Endothelial cell of umbilical vein (primary cell): Measurements from ENCODE around the gene CHST11.

ENCODE experiments used
- CTCF ChIP-seq, 2 donors: IDR thresholded peaks; 1 replicate in 1 of 2; 2 replicates in 1 of 2; pipeline ENCODE4 v1.5.1; 2011; ENCODE audit warnings: low read length in 2 of 2, mild to moderate bottlenecking in 2 of 2, moderate library complexity in 2 of 2, control low read depth in 1 of 2, inconsistent platforms in 1 of 2, low read depth in 1 of 2; ENCODE audit not compliant: insufficient read depth in 1 of 2; ENCODE audit errors: extremely low read depth in 1 of 2
- EZH2 ChIP-seq: IDR thresholded peaks from 2 replicates; pipeline ENCODE4 v1.6.1; 2012; ENCODE audit warnings: borderline replicate concordance, low read depth, mild to moderate bottlenecking, moderate library complexity, low read length, inconsistent platforms; ENCODE audit not compliant: severe bottlenecking
- FOS ChIP-seq: IDR thresholded peaks from 2 replicates; pipeline ENCODE4 v1.6.1; 2011; ENCODE audit warnings: mild to moderate bottlenecking, low read length, moderate library complexity, borderline replicate concordance; ENCODE audit not compliant: insufficient read depth
- GATA2 ChIP-seq: IDR thresholded peaks from 2 replicates; pipeline ENCODE4 v1.7.0; 2011; ENCODE audit warnings: low read depth, mild to moderate bottlenecking, moderate library complexity, mixed read lengths, low read length; ENCODE audit not compliant: insufficient read length, insufficient read depth
- JUN ChIP-seq: IDR thresholded peaks from 2 replicates; pipeline ENCODE4 v1.6.1; 2011; ENCODE audit warnings: borderline replicate concordance, low read depth; ENCODE audit not compliant: insufficient read length, insufficient read depth
- MAX ChIP-seq: IDR thresholded peaks from 2 replicates; pipeline ENCODE4 v1.6.1; 2011; ENCODE audit not compliant: insufficient read depth, insufficient read length
- MYC ChIP-seq: IDR thresholded peaks from one replicate; pipeline ENCODE4 v1.6.1; 2011; ENCODE audit warnings: mild to moderate bottlenecking, low read depth, low read length
- POLR2A ChIP-seq: IDR thresholded peaks from 2 replicates; pipeline ENCODE4 v1.6.1; 2012; ENCODE audit warnings: low read depth, mild to moderate bottlenecking, control low read depth, low read length
- POLR2AphosphoS5 ChIP-seq: IDR thresholded peaks from 2 replicates; pipeline ENCODE4 v1.6.1; 2012; ENCODE audit warnings: low read depth, mild to moderate bottlenecking, control low read depth, low read length, moderate library complexity; ENCODE audit not compliant: insufficient read depth

GRCh38 chr12:104519190-104520019, 62.7 kb downstream of the CHST11 start:
- no peak for TF ChIP-seq FOS
- TF ChIP-seq CTCF (IDR thresholded peaks at IDR 0.05; ENCODE audit: extremely low read depth in 1 of 2, insufficient read depth in 1 of 2, low read depth in 1 of 2, low read length in 2 of 2), result no peak
- TF ChIP-seq POLR2A, result no peak
- no peak for TF ChIP-seq EZH2
- no peak for TF ChIP-seq POLR2AphosphoS5
- no peak for TF ChIP-seq MYC
- TF ChIP-seq JUN, result no peak
- no peak for TF ChIP-seq MAX
- no peak for TF ChIP-seq GATA2
